ENCODE data around the gene TREM1.

The TREM1 gene

DNA sequence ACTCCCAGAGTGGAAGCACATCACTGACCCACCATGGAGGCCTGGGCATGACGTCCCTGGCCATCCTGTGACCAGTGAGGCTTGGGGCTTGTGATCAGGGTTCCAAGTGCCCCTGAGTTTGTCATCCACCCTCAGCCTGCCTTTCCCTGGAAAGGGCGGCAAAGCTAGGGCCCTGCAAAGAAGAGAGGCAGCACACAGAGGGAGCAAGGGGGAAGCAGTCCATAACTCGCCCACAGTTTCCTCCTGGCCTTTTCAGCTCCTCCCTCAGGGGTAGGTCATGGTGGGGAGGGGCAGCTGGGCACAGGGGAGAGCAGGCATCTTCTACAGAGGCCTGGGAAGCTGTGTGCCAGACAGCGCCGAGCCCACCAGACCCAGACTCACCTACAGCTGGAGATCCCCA, 48.8 kb upstream of the TREM1 start, which contains the start of gene NCR2:
Gene NCR2 (plus strand): TSS at position 313 of the 400 bp plus-strand sequence. CDS start 269 bp downstream, outside the sequence.
- ATAC-seq, result no peak
- no peak for TF ChIP-seq ZNF8 (CRISPR knock-in tag; IDR thresholded peaks at IDR 0.05)
- no peak for TF ChIP-seq OSR1 (CRISPR knock-in tag; IDR thresholded peaks at IDR 0.05)
- TF ChIP-seq, protein P1, sequence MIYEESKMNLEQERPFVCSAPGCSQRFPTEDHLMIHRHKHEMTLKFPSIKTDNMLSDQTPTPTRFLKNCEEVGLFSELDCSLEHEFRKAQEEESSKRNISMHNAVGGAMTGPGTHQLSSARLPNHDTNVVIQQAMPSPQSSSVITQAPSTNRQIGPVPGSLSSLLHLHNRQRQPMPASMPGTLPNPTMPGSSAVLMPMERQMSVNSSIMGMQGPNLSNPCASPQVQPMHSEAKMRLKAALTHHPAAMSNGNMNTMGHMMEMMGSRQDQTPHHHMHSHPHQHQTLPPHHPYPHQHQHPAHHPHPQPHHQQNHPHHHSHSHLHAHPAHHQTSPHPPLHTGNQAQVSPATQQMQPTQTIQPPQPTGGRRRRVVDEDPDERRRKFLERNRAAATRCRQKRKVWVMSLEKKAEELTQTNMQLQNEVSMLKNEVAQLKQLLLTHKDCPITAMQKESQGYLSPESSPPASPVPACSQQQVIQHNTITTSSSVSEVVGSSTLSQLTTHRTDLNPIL (CRISPR knock-in tag; IDR thresholded peaks at IDR 0.05; ENCODE audit: low read depth), result no peak
- no peak for TF ChIP-seq ZFP30 (CRISPR knock-in tag; IDR thresholded peaks at IDR 0.05)

DNA sequence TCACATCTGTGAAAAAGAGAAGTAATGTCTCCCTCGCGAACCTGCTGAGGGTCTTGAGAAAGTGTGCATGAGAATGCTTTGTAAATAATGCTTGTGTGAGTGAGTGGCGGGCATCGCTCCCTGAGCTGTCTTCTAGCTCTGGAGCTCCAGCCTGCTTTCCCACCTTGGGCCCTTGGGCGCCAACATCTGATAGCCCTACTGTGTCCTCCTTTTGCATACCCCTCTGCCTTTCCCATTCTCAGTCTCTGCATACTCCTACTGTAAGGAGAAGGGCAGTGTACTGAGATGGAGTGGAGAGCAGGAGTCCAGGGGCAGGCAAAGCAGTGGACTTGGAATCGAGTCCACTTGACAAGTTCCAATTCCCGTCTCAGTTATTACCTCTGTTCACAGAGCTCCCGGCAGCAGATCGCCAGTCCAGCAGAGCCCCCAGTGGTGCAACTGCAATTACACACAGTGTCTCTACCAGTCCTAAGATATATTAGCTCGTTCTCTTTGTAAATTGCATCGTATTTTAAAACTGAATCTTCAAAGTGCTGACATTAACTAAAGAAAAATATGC, 48.1 kb upstream of the TREM1 start:
- ATAC-seq, result no peak; the same call in 2 of the 3 replicates
- TF ChIP-seq, protein P2, sequence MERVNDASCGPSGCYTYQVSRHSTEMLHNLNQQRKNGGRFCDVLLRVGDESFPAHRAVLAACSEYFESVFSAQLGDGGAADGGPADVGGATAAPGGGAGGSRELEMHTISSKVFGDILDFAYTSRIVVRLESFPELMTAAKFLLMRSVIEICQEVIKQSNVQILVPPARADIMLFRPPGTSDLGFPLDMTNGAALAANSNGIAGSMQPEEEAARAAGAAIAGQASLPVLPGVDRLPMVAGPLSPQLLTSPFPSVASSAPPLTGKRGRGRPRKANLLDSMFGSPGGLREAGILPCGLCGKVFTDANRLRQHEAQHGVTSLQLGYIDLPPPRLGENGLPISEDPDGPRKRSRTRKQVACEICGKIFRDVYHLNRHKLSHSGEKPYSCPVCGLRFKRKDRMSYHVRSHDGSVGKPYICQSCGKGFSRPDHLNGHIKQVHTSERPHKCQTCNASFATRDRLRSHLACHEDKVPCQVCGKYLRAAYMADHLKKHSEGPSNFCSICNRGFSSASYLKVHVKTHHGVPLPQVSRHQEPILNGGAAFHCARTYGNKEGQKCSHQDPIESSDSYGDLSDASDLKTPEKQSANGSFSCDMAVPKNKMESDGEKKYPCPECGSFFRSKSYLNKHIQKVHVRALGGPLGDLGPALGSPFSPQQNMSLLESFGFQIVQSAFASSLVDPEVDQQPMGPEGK (CRISPR knock-in tag; IDR thresholded peaks at IDR 0.05; ENCODE audit: borderline replicate concordance), result no peak
- no peak for TF ChIP-seq ARNTL (CRISPR knock-in tag; IDR thresholded peaks at IDR 0.05; ENCODE audit: borderline replicate concordance, low read depth)
- no peak for TF ChIP-seq OSR1 (CRISPR knock-in tag; IDR thresholded peaks at IDR 0.05)
- TF ChIP-seq, protein P1 (CRISPR knock-in tag; IDR thresholded peaks at IDR 0.05; ENCODE audit: low read depth), result no peak
- TF ChIP-seq ZFP3 (CRISPR knock-in tag; IDR thresholded peaks at IDR 0.05), result no peak

DNA sequence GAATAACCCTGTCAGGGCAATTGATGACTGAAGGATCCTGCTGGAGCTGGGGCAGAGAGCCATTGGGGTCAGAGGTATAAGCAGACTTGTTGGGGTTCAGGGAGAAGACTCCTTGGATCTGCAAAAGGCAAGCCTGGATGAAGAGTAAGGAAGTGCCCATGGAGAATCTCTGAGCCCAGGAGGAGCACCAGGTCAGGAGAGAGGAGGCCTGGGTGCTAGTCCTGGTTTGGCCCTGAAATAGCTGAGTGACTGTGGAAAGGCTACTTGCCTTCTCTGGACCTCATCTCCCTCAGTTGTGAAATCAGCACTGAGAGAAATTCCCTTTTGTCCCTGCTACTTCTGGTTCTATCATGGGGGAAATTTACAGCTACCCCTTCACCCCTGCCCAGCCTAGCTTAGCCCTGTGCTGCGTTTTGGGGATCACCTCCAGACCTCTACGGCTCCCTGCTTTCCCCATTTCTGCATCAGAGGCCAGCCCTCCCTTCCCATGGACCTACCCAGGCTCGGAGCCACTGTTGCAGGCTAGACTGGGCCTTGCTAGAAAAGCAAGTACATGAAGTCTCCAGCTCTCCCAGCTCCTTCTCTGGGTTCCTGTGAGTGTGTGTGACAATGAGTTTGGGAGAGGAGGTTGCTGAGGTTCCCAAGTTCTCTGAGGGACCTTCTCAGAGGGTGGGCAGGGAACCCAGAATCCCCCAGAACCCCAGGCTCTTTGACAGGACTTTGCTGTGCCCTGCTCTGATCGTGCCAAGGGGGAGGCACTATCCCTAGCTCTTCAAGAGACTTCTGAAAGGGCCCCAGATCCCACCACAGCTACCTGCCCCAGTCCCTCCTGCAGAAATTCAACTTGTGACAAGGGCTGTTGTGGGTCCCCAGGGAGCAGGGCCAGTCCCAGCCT, 46.6 kb upstream of the TREM1 start:
- TF ChIP-seq GLIS3 (CRISPR knock-in tag; IDR thresholded peaks at IDR 0.05) (no peak), ZNF8 (CRISPR knock-in tag; IDR thresholded peaks at IDR 0.05) (no peak), ZFP3 (CRISPR knock-in tag; IDR thresholded peaks at IDR 0.05) (no peak), ZNF565 (CRISPR knock-in tag; conservative IDR thresholded peaks at IDR 0.05; ENCODE audit: low read depth) (no peak)
- TF ChIP-seq, protein P3, sequence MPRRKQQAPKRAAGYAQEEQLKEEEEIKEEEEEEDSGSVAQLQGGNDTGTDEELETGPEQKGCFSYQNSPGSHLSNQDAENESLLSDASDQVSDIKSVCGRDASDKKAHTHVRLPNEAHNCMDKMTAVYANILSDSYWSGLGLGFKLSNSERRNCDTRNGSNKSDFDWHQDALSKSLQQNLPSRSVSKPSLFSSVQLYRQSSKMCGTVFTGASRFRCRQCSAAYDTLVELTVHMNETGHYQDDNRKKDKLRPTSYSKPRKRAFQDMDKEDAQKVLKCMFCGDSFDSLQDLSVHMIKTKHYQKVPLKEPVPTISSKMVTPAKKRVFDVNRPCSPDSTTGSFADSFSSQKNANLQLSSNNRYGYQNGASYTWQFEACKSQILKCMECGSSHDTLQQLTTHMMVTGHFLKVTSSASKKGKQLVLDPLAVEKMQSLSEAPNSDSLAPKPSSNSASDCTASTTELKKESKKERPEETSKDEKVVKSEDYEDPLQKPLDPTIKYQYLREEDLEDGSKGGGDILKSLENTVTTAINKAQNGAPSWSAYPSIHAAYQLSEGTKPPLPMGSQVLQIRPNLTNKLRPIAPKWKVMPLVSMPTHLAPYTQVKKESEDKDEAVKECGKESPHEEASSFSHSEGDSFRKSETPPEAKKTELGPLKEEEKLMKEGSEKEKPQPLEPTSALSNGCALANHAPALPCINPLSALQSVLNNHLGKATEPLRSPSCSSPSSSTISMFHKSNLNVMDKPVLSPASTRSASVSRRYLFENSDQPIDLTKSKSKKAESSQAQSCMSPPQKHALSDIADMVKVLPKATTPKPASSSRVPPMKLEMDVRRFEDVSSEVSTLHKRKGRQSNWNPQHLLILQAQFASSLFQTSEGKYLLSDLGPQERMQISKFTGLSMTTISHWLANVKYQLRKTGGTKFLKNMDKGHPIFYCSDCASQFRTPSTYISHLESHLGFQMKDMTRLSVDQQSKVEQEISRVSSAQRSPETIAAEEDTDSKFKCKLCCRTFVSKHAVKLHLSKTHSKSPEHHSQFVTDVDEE (CRISPR knock-in tag; IDR thresholded peaks at IDR 0.05), result no peak
- ATAC-seq, result no peak

DNA sequence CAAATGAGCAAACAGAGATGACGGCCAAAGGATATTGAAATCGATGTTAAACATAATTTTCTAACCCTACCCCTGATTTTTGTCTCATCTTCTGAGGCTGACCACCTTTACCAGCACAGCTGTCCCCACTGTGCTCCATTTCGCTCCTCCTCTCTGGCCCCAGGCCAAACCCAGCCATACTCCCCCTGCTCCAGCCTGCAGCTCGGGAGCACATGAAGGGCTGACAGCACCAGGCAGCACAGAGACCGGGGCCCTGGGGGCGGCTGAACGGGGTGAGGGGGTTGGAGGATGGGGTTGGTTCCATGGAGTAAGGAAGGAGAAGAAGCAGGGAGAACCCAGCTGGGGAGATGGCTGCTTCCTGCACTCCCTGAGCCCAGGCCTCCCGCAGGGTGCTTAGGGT, 45.8 kb upstream of the TREM1 start:
- ATAC-seq, result no peak
- TF ChIP-seq, protein P4, sequence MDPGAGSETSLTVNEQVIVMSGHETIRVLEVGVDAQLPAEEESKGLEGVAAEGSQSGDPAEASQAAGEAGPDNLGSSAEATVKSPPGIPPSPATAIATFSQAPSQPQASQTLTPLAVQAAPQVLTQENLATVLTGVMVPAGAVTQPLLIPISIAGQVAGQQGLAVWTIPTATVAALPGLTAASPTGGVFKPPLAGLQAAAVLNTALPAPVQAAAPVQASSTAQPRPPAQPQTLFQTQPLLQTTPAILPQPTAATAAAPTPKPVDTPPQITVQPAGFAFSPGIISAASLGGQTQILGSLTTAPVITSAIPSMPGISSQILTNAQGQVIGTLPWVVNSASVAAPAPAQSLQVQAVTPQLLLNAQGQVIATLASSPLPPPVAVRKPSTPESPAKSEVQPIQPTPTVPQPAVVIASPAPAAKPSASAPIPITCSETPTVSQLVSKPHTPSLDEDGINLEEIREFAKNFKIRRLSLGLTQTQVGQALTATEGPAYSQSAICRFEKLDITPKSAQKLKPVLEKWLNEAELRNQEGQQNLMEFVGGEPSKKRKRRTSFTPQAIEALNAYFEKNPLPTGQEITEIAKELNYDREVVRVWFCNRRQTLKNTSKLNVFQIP (CRISPR knock-in tag; IDR thresholded peaks at IDR 0.05; ENCODE audit: borderline replicate concordance, low read depth), result no peak
- TF ChIP-seq BACH2 (CRISPR knock-in tag; IDR thresholded peaks at IDR 0.05; ENCODE audit: borderline replicate concordance) (no peak), PPARA (CRISPR knock-in tag; IDR thresholded peaks at IDR 0.05; ENCODE audit: borderline replicate concordance) (no peak), ZFP3 (CRISPR knock-in tag; IDR thresholded peaks at IDR 0.05) (no peak), ZC3H10 (CRISPR knock-in tag; IDR thresholded peaks at IDR 0.05) (no peak)
- TF ChIP-seq, protein P2 (CRISPR knock-in tag; IDR thresholded peaks at IDR 0.05; ENCODE audit: borderline replicate concordance), result no peak
